ENCODE measurements around the gene ZNF296. TPM values are rescaled to one million over a fixed set of nuclear protein-coding genes. Genes with fewer than 3 reads are reported as not detected.

Gene ZNF296
- total and polyA plus RNA-seq, 2 of the 13 experiments (the other 11 are each of a cell fraction or from before 2014, with no cell fraction given): 0.26 to 0.62 TPM

- TF ChIP-seq SRY (CRISPR knock-in tag; IDR thresholded peaks at IDR 0.05): peak; percentile 78; the same call in 1 of the 2 replicates
- TF ChIP-seq RAD21 (CRISPR knock-in tag; IDR thresholded peaks at IDR 0.05): 0 out of 2 replicates have a peak, but pooled peaks have one; percentile 43
- no peak for TF ChIP-seq ZMYM2 (CRISPR knock-in tag; IDR thresholded peaks at IDR 0.05)
- 0 out of 2 replicates have a peak, but pooled peaks have one; percentile 21 for TF ChIP-seq ZNF280D (CRISPR knock-in tag; IDR thresholded peaks at IDR 0.05)
- peak; percentile 97 for TF ChIP-seq MAX (IDR thresholded peaks at IDR 0.05)
- no peak for TF ChIP-seq ZNF570 (CRISPR knock-in tag; IDR thresholded peaks at IDR 0.05; ENCODE audit: borderline replicate concordance)
- peak; percentile 69; the same call in 1 of the 2 replicates for TF ChIP-seq HES4 (CRISPR knock-in tag; IDR thresholded peaks at IDR 0.05; ENCODE audit: borderline replicate concordance)
- TF ChIP-seq ARNTL (CRISPR knock-in tag; IDR thresholded peaks at IDR 0.05): peak; percentile 84; the same call in 1 of the 2 replicates
- no peak for TF ChIP-seq RBAK (CRISPR knock-in tag; IDR thresholded peaks at IDR 0.05)
- peak; percentile 95 for TF ChIP-seq BHLHE40 (IDR thresholded peaks at IDR 0.05; ENCODE audit: low read length)
- peak; percentile 50; the same call in 1 of the 2 replicates for TF ChIP-seq KDM4B (CRISPR knock-in tag; IDR thresholded peaks at IDR 0.05)
- peak; percentile 55; the same call in 1 of the 2 replicates for TF ChIP-seq ZSCAN21 (CRISPR knock-in tag; IDR thresholded peaks at IDR 0.05; ENCODE audit: borderline replicate concordance)
- 0 out of 2 replicates have a peak, but pooled peaks have one; percentile 19 for TF ChIP-seq TFE3 (CRISPR knock-in tag; IDR thresholded peaks at IDR 0.05)
- TF ChIP-seq POGK (CRISPR knock-in tag; conservative IDR thresholded peaks at IDR 0.05): 0 out of 2 replicates have a peak, but pooled peaks have one; percentile 32
- peak; percentile 47 for TF ChIP-seq ZBTB38 (CRISPR knock-in tag; IDR thresholded peaks at IDR 0.05)
- TF ChIP-seq KLF6 (CRISPR knock-in tag; IDR thresholded peaks at IDR 0.05): peak; percentile 77; the same call in 1 of the 2 replicates
- TF ChIP-seq NCOA2 (CRISPR knock-in tag; IDR thresholded peaks at IDR 0.05): peak; percentile 14; the same call in 1 of the 2 replicates
- TF ChIP-seq ZNF782 (CRISPR knock-in tag; IDR thresholded peaks at IDR 0.05; ENCODE audit: borderline replicate concordance): no peak
- peak; percentile 75 for TF ChIP-seq HNRNPLL (IDR thresholded peaks at IDR 0.05; ENCODE audit: low read depth, low read length, poor library complexity, severe bottlenecking)
- TF ChIP-seq, protein P1, sequence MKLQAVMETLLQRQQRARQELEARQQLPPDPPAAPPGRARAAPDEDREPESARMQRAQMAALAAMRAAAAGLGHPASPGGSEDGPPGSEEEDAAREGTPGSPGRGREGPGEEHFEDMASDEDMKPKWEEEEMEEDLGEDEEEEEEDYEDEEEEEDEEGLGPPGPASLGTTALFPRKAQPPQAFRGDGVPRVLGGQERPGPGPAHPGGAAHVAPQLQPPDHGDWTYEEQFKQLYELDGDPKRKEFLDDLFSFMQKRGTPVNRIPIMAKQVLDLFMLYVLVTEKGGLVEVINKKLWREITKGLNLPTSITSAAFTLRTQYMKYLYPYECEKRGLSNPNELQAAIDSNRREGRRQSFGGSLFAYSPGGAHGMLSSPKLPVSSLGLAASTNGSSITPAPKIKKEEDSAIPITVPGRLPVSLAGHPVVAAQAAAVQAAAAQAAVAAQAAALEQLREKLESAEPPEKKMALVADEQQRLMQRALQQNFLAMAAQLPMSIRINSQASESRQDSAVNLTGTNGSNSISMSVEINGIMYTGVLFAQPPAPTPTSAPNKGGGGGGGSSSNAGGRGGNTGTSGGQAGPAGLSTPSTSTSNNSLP (IDR thresholded peaks at IDR 0.05; ENCODE audit: low read depth, low read length): no peak
- TF ChIP-seq RFXAP (CRISPR knock-in tag; IDR thresholded peaks at IDR 0.05; ENCODE audit: borderline replicate concordance): 0 out of 2 replicates have a peak, but pooled peaks have one; percentile 55
Measured at GRCh38 chr19:45076029-45076850, at the start of gene ZNF296 (continued).
